HG02642 (cell line): Measurements from ENCODE around the gene RBM3.

ENCODE experiments used
- ATAC-seq: cut with Tn5 transposase; IDR thresholded peaks from one replicate; pipeline ENCODE4 v1.9.1; 2021; ENCODE audit warnings: mild to moderate bottlenecking; ENCODE audit not compliant: unreplicated experiment, poor library complexity

The RBM3 gene

DNA sequence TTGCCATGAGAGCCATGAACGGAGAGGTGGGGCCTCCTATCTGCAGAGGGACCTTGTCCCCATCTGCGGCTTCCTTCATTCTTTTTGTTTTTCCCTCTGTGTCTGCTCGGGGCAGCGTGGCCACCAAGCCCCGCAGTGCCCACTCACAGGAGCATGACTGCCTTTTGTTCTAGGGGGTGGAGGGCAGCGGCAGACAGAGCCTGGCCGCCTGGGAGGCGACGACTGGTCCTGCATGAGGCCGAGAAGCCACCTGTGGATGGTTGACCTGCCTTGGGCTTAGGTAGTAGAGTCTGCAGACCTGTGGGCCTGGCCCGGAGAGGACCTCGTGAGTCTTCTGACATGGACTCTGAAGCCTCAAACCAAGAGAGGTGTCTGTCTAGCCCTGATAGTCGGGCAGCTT is 1.4 kb downstream of the RBM3 start:
- ATAC-seq, result no peak

DNA sequence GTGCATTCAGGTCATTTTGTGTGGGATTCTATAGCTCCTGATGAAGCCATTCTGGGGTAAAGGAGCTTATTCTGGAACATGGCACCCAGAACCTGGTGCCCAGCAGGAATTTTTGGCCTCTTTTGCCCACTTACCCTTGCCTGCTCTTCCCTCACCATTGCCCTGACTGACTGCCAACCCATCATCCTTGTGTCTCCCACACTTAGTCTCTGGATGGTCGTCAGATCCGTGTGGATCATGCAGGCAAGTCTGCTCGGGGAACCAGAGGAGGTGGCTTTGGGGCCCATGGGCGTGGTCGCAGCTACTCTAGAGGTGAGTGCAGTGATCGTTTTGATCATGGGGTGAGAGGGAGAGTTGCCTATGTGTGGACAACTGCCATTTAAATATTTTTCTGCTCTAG is 1.8 kb downstream of the RBM3 start:
- no peak for ATAC-seq

DNA sequence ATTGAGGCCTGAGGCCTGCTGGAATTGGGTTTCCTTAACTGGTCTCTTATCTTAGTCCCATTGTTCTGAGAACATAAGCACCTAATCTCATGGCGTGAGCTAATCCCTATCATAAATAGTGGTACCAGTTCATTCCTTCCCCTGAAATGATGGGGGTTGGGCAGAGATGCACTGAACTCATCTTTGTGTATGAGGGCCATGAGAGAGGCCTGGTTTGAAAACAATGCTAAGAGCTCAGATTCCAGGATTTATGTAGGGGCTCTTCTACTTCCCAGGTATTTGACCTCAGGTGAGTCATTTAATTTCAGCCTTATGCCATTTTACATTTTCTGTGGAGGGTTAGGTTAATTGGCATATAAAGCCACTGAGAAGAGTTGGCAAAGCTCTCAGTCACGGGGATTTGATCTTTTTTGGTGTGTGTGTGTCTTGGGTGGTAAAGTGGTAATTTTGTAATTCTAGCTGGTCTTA is 4.4 kb downstream of the RBM3 start:
- ATAC-seq, result no peak

DNA sequence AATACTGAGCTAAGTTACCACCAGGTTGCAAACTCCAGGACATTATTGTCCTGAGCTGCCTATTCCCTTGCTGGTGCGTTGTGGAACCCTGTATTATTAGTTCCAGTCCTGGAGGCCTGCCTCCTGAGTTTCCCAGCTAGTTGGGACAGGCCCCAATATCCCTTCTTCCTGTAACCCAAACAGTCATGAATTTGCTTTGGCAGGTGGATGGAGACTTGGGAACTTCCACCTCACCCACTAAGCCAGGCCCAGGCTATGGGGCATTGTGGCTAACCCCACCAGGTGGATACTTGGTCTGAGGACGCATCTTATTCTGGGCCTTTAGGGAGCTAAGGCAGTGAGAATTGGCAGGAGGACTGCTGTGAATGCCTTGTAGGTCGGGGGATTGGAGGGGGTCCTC is 5.0 kb downstream of the RBM3 start:
- no peak for ATAC-seq

DNA sequence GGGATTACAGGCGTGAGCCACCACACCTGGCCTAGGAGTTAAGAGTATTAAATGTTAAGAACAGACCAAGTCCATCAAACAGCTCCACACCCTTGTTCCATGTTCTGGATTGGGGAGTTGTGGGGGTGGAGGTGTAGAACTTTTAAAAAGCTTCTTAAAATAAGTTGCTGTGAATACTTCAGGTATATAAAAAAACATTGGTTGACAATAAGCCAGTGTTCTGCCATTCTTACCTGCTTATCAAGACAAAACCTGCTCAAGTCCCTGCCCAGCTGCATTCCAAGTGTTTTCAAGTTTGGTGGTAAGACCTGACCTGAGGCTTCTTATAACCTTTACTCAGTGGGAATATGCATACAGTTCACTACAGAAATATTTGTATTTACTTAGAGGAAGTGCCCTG is 6.4 kb downstream of the RBM3 start:
- ATAC-seq, result no peak

DNA sequence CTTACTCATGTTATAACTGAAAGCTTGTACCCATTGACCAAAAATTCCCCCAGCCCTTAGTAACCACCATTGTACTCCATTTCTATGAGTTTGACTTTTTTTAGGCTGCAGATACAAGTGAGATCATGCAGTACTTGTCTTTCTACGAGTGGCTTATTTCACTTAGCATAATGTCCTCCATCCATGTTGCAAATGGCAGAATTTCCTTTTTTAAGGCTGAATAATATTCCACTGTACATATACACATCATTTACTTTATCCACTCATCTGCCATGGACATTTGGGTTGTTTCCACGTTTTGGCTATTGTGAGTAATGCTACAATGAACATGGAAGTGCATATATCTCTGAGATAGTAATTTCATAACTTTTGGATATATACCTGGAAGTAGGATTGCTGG is 10.4 kb downstream of the RBM3 start:
- no peak for ATAC-seq

DNA sequence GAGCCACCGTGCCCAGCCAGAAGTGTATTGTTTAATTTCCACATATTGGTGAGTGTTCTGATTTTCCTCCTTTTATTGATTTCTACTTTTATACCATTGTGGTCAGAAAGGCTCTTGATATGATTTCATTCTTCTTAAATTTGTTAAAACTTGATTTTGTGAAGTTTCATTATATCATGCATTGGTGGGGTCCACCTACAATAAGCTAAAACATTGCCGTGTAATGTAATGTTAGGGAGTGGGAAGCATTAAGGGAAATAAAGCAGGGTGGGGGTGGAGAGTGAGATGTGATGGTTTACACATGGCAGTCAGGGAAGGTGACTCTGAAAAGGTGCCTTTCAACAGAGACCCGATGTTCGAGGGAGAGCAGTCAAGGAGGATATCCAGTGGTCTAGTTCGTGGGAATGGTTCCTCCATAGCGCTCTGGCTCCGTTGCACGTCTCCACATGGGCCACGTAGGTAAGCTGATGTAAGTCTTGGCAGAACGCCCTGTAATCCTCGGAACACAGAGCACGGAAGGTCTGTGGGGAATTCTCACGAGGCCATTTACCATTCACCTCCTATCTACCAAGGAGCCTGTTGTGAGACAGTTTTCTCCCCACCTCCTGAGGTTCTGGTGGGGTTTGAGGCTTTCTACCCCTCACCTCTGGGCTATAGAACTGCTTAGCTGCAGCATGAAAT is 15.3 kb downstream of the RBM3 start:
- ATAC-seq, result no peak

DNA sequence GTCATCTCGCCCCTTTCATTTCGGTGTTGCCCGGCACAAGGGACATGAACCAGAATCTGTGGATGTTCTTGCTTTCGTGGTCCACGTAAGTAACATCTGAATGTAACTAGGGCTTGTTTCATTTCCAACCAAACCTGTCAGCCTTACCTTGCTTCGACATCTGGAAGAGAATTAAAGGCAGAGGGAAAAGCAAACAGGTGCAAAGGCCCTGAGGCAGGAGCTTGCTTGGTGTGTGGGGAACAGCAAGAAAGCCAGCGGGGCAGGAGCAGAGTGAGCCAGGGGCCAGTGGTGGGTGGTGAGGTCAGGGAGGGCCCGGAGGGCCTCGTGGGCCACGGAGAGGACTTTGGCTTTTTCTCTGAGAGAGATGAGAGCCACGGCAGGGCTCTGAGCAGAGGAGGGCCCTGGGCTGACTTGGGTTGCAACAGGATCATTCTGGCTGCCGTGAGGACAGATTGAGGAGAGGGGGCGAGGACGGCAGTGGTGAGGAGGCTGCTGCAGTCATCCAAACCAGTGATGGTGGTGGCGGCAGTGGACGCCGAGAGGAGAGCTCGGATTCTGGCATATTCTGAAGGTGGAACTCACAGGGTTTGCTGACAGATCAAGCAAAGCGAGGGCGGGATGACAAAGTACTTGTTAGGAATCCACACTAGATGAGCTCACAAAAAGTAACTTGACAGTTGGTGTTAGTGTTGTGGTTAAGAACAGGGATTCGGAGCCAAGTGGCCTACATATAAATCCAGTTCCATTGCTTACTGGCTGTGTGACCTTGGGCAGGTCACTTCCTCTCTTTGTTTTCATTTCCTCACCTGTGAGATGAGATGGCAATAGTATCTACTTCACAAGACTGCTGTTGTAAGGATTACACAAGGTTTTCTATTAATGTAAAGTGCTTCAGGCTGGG is 16.2 kb downstream of the RBM3 start:
- no peak for ATAC-seq

DNA sequence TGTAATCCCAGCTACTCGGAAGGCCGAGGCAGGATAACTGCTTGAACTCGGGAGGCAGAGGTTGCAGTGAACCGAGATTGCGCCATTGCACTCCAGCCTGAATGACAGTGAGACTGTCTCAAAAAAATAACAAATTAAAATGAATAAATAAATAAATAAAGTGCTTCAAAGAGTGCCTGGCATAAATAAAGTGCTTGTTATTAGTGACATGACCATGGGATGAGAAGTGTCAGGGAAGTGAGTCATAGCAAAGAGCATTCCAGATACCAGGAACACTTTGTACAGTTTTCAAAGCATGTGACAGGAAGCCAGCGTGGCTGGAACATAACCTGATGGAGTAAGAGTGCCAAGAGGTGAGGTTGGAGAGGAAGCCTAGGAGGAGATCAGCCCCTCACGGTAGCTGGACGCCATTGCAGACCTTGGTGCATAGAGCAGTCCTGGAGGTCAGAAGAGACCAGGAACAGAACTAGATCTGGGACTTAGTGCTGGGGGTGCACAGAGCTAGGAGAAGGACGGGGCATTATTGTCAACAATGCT is 17.0 kb downstream of the RBM3 start:
- no peak for ATAC-seq

DNA sequence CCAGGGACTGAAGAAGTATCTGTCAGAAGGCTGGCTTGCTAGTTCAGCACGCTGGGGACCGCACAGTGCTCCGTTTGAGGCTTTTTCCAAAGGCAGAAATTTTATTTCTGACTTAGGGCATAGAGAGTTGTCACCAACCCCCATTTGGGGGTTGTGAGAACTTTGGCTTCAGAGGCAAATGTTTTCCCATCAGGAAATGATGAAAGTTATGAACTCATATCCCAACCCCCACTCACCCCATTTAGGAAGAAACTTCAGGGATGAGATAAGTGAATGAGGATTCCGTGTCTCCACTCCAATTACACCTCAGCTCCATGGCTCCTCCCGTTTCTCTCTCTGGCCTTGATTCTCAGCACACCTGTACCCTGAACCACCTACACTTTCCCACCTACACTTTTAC is 18.7 kb downstream of the RBM3 start:
- ATAC-seq, result no peak

DNA sequence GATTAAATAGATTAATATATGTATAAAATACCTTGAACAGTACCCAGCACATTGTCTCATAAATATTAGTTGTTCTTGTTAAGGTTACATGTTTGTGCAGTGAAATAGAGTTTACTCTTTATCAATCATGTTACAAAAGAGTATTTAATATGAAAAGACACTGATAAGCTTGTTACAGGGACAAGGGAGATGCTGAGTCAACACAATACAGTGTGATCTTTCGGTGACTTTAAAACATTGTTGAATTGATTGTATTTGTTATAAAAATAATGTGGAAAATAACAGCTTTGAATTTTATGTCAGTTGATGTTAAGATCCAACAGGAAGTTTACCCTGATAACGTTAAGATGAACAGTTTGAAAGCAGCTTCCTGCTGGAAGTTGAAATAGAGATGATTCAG is 21.6 kb downstream of the RBM3 start:
- no peak for ATAC-seq

DNA sequence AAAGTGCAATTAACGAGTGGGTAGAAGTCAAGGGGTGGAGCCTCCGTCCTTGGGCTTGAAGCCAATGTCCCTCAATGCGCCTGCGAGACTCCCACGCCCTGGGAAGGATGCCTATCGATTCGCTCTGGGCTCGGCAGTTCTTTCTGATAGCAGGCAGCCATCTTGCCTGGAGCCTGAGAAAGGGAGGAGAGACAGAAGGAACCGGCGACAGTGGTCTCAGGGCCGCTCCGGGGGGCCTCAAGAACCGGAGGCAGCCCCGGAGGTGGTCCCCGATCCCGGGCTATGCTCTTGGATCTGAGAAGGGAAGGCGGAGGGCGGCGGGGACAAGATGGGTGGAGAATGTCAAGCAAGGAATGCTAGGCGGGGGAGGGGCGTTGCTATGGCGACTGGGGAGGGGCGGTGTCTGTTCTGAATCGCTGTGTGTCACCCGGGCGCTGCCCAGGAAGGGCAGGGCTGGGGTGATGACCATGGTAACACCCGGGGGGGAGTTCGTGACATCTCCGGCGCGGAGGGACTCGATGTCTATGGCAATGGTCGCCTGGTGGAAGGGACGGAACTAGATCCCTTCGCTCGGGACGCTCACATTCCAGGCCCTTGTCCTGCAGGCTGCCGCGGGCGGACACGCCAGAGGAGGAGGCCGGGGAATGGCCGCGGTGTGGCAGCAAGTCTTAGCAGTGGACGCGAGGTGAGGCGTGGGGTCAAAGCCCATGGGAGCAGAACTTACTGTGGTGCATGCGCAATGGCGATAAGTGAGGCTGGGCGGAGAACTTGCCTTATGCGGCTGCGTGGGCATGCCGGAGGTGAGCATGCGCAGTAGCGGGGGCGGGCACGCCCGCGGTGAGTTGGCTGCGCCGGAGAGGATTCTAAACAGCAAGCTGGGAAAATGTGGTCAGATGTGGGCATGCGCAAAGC is 23.3 kb downstream of the RBM3 start, which contains the start of gene WDR13:
Gene WDR13, plus strand, starts transcription at position 140 of the 912 bp plus-strand sequence. Its CDS starts 505 bp downstream, at position 645.
- peak; percentile 77 for ATAC-seq

DNA sequence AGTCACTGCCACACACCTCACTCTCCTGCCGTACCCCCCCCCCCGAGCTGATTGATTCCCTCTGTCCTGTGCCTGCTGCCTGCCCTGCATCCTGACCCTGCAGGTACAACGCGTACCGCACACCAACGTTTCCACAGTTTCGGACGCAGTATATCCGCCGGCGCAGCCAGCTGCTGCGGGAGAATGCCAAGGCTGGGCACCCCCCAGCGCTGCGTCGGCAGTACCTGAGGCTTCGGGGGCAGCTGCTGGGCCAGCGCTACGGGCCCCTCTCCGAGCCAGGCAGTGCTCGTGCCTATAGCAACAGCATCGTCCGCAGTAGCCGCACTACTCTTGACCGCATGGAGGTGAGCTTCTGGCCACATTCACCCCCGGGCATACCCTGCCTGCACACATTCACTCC is 24.3 kb downstream of the RBM3 start:
- ATAC-seq, result no peak

DNA sequence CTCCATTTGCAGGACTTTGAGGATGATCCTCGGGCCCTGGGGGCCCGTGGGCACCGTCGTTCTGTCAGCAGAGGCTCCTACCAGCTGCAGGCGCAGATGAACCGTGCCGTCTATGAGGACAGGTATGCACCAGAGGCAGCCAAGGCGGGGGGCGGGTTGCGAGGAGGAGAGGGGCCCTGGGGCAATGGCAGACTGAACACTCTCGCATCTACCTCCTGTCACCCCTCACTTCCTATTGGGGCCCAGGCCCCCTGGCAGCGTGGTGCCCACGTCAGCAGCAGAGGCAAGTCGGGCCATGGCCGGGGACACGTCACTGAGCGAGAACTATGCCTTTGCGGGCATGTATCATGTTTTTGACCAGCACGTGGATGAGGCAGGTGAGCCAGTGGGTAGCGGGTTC is 25.1 kb downstream of the RBM3 start:
- ATAC-seq, result no peak

DNA sequence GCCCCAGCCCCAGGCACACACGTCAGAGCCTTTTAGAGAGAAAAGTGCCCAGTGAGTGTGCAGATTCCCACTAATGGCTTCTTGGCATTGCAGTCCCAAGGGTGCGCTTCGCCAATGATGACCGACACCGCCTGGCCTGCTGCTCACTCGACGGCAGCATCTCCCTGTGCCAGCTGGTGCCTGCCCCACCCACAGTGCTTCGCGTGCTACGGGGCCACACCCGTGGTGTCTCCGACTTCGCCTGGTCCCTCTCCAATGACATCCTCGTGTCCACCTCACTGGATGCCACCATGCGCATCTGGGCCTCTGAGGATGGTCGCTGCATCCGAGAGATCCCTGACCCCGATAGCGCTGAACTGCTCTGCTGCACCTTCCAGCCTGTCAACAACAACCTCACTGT is 25.9 kb downstream of the RBM3 start:
- no peak for ATAC-seq

DNA sequence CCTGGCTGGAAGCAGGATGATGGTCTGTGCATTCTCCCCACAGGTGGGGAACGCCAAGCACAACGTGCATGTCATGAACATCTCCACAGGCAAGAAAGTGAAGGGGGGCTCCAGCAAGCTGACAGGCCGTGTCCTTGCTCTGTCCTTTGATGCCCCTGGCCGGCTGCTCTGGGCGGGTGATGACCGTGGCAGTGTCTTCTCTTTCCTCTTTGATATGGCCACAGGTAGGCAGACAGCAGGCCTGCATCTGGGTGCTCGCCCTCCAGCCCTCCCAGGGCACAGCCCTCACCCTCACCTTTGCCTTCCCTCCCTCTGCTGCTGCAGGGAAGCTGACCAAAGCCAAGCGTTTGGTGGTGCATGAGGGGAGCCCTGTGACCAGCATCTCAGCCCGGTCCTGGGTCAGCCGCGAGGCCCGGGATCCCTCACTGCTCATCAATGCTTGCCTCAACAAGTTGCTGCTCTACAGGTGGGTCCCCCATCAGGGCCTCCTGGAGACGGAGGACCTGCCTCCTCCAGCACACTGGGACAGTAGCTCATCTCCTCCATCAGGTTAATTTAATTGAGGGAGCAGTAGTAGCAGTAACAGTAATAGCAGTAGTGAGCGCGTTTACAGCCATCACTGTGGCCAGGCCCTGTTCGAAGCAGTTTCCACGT is 27.6 kb downstream of the RBM3 start:
- no peak for ATAC-seq

DNA sequence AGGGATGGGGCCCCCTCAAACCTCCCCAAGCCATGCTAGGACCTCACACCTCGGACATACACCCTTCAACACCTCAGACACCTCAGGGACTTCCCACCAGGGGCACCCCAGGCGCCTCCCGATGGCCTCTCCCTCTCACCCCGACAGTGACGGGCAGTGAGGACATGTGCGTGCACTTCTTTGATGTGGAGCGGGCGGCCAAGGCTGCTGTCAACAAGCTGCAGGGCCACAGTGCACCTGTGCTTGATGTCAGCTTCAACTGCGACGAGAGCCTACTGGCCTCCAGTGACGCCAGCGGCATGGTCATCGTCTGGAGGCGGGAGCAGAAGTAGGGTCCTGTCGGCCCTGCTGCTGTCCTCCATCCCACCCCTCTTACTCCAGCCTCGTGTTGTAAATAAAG is 30.4 kb downstream of the RBM3 start:
- ATAC-seq, result no peak

DNA sequence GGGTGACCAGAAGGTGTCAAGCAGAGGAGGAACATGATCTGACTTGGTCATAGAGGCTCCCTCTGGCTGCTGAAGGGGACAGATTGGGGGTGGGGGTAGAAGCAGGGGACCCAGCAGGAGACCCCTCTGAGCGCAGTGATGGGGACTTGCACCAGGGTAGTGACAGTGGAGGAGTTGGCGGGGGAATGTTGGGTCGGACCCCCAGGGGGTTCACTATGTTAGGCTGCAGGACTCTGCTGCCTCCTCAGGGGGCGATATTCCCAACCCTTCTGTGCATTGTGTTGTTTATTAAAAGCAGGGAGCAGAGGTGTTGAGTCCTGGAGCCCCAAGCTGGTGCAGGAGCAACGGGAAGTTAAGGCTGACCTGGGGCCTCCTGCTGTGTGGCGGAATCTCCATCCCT is 31.8 kb downstream of the RBM3 start:
- ATAC-seq, result no peak

DNA sequence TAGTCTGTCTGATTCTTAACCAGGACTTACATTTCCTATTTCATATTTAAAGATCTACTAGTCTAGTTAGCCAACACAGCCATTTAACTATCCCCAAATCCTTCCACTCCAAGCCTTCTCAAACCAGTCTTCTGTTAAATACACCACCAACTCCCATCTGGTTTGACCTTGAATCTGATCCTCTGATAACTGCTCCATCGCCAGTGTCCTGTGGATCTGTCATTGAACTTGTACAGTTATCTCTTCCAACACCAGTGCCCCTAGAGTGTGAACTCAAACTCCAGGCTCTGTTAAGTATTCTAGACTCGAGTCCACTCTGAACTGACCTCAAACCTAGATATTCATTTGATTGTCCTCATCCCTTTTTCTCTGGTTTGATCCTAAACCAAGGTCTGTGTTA is 37.4 kb downstream of the RBM3 start:
- ATAC-seq, result no peak
